ENCODE results near the gene FHOD1.
A peak's percentile ranks its signal among the peaks of the same experiment; 100 is the strongest.

Gene FHOD1

DNA sequence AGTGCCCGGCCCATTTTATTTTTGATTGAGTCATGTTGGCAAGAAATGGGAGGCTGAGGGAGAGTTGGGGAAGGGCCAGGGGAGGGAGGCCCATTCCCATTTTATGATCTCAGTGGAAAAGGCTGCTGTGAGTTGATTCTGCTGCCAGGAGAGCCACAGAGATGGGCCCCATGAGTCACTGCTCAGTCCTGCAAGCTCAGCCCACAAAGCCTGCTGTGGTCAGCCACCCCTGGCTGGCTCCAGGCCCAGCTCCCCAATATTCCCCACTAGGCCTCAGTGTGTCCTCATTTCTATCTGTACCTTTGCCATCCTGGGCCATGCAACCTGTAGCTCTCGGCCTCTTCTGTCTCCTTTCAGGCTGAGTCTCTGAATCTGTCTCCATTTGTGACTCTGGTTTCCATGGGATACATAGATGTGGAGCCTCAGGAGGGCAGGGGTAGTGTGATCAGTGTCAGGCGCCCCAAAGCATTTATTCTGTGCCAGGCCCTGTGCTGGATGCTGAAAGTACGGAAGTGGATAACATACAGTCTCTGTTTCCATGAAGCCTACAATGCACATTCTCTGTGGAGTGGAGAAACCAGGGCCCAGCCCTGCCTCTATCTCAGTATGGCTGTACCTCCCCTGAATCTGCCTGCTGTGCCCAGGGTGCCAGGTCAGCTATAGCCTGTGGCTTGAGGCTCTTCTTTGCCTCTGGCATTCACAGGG lies 30.2 kb upstream of the FHOD1 start:
- DNase-seq (ENCODE audit: low spot score) = no peak

DNA sequence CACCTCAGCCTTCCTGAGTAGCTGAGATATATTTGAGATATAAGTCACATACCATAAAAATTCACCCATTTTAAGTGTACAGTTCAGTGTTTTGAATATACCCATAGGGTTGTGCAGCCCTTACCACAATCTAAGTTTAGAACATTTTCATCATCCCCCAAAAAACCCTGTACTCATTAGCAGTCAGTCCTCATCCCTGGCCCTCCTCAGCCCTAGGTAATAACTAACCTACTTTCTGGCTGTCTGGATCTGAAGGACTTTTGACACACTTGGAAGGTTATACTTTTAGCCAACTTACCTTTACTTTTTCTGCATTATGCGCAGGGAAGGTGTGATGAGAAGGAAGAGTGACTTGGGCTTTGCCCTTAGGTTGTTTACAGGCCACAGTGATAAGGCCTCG lies 28.0 kb upstream of the FHOD1 start:
- no peak for DNase-seq (ENCODE audit: low spot score)

DNA sequence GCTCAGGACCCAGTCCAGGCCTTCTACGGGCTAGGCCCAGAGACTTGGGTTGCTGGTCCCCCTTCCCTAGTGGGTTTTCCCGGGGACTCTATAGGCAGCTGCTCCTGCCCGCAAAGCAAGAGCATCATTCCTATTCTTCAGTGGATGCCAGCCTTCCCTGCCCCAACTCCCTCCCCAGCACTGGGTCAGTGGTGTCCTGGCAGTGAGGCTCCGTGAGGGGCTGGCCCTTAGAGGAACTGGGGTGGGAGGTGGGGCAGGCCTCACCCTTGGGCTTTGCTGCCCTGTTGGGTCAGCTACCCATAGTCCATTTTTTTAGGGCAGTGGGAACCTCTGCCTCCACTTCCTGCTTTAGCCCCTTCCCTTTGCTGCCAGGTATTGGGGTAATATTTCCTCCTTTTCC lies 24.2 kb upstream of the FHOD1 start:
- no peak for DNase-seq (ENCODE audit: low spot score)

GRCh38 chr16:67270931-67271338 lies 23.7 kb upstream of the FHOD1 start:
- no peak for DNase-seq (ENCODE audit: low spot score)

- DNase-seq (ENCODE audit: low spot score) = no peak
These were observed 22.5 kb upstream of the FHOD1 start for GRCh38 chr16:67269766-67270165.

DNA sequence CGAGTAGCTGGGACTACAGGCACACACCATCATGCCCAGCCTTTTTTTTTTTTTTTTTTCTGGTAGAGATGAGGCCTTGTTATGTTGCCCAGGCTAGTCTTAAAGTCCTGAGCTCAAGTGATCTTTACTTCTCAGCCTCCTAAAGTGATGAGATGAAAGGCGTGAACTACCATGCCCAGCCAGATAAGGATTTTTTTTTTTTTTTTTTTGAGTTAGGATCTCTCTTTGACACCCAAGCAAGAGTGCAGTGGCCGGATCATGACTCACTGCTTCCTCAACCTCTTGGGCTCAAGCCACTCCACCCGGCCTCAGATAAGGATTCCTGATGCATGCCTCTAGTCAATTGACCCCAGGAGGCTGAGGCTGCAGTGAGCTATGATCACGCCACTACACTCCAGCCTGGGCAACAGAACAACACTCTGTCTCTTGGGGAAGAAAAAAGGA lies 20.9 kb upstream of the FHOD1 start:
- no peak for DNase-seq (ENCODE audit: low spot score)

GRCh38 chr16:67265834-67266233 lies 18.6 kb upstream of the FHOD1 start:
- no peak for DNase-seq (ENCODE audit: low spot score)

GRCh38 chr16:67264866-67265265 lies 17.6 kb upstream of the FHOD1 start:
- no peak for DNase-seq (ENCODE audit: low spot score)

DNA sequence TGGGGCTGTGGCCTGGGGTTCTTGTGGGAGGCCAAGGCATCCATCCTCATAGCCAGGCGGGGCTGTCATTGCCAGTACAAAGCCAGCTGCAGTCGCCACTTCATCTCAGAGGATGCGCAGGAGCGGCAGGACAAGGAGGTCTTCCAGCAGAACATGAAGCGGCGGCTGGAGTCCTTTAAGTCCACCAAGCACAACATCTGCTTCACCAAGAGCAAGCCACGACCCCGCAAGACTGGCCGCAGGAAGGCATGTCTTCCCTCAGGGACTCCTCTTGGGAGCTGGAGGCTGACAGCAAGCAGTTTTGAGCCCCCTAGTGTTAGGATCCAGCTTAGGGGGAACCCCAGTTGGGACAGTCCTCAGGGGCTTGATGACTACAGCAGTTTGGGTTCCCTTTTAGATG lies 17.0 kb upstream of the FHOD1 start:
- DNase-seq (ENCODE audit: low spot score) = no peak

DNA sequence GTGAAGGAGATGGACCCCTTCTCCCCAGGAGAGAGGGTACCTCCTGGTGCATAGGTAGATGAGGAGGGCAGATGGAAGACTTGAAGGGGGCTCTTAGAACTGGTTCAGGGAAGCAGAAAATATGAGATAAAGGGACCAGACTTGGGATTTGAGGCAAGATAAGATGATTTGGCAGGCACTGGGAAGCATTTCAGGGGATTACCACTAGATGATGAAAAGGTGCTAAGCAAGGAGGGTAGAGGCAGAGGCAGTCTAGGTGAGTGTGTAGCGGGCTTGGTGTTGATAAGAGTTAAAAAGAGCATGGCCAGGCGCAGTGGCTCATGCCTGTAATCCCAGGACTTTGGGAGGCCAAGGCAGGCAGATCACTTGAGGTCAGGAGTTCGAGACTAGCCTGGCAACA lies 15.9 kb upstream of the FHOD1 start:
- no peak for DNase-seq (ENCODE audit: low spot score)

- peak; percentile 71 for DNase-seq (ENCODE audit: low spot score)
These were observed 13.3 kb upstream of the FHOD1 start for GRCh38 chr16:67260426-67261063.

- no peak for DNase-seq (ENCODE audit: low spot score)
These were observed 12.4 kb upstream of the FHOD1 start for GRCh38 chr16:67259705-67260104.

- no peak for DNase-seq (ENCODE audit: low spot score)
These were observed 11.0 kb upstream of the FHOD1 start for GRCh38 chr16:67258161-67258835.

DNA sequence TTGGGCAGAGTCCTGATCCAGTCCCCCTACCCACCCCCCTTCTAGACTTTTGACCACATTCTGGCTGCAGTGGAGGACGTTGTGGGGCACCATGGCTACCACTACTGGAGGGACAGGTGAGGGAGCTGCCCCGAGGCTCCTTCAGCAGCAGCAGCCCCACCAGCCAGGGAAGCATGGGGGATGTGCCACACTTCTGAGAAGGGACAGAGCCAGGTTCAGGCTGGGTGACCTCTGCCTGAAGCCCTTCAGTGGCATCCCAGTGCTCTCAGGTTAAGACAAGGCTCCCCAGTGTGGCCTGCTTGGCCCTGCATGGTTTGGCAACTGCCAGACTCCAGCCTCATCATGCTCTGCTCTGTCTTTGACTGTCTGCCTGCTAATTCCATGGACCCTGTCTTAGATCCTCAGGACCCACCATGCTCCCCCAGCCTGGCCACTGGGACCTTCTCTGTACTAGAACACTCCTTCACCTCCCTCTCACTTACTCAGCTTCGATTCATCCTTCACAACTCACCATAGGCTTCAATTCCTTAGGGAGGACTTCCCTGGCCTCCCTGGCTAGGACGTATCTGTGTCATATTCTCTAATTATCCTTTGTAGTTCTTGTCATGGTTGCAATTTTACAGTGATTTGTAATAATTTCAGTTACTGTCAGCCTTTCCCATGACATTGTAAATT lies 10.3 kb upstream of the FHOD1 start:
- no peak for DNase-seq (ENCODE audit: low spot score)

GRCh38 chr16:67256701-67257230 lies 9.5 kb upstream of the FHOD1 start:
- DNase-seq (ENCODE audit: low spot score) = no peak

- no peak for DNase-seq (ENCODE audit: low spot score)
These were observed 8.4 kb upstream of the FHOD1 start for GRCh38 chr16:67255553-67256221.

DNA sequence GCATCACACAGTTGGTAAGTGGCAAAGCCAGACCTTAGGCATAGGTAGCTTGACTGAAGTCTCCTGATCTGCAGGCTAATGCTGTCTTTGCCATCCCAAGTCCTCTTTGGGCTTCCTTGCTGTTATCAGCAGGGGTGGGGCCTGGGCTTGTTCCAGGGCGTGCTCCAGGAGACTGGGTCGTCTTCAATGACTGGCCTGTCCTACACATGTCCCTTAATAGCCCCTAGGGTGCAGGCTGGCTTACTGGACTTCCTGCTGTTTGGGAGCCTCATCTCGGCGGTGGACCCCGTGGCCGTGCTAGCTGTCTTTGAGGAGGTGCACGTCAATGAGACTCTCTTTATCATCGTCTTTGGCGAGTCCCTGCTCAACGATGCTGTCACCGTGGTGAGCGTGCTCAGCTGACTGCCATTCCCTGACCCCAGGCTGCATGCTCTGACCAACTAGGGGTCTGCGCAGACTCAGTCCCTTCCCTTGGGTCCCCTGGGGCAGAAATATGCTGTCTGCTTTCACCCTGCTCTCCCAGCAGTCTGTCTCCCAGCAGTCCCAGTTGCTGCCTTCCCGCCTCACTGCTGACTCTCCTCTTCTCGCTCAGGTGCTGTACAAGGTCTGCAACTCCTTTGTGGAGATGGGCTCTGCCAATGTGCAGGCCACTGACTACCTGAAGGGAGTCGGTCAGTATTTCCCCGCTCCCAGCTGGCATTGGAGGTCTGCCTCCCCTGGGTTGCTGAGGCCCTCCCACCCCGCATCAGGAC lies 7.7 kb upstream of the FHOD1 start:
- no peak for DNase-seq (ENCODE audit: low spot score)

- DNase-seq (ENCODE audit: low spot score) = no peak
These were observed 5.6 kb upstream of the FHOD1 start for GRCh38 chr16:67252609-67253497.

DNA sequence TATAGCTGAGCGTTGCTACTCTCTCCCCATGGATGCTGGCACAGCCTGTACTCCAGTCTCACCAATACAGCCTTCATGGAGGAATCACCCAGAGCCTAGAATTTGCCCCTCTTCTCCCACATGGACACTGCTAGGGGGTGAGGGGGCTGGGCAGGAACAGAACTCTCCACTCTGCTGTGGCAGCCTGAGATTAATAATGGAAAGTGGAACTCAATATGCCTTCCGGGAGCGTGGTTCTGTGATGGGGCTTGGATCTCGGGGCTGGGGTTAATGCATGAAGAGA lies 2.7 kb upstream of the FHOD1 start:
- no peak for DNase-seq (ENCODE audit: low spot score)

Measured in D341Med (cell line).